NT2/D1 (cell line): Measurements from ENCODE around the gene JCAD.

Experiments used
- DNase-seq: peaks from one replicate; pipeline ENCODE4 v3.0.0-alpha.2; 2011; ENCODE audit warnings: low read depth, low spot score
- H3K27me3 ChIP-seq: 2 replicates; pipeline ENCODE4 v1.6.0; 2011; ENCODE audit warnings: mild to moderate bottlenecking; ENCODE audit not compliant: insufficient read length, insufficient read depth
- H3K36me3 ChIP-seq: 2 replicates; pipeline ENCODE4 v1.6.1; 2011; ENCODE audit warnings: mild to moderate bottlenecking, low read length, mixed read lengths; ENCODE audit not compliant: insufficient read depth, insufficient read length
- H3K4me1 ChIP-seq: 2 replicates; pipeline ENCODE4 v1.5.1; 2011; ENCODE audit not compliant: insufficient read depth, insufficient read length
- H3K4me3 ChIP-seq: 2 replicates; pipeline ENCODE4 v1.5.1; 2011; ENCODE audit warnings: low read depth; ENCODE audit not compliant: insufficient read length
- H3K9ac ChIP-seq: 2 replicates; pipeline ENCODE4 v1.6.0; 2011; ENCODE audit warnings: low read depth; ENCODE audit not compliant: insufficient read length
- H3K9me3 ChIP-seq: 2 replicates; pipeline ENCODE4 v1.5.1; 2011; ENCODE audit warnings: mild to moderate bottlenecking, low read length; ENCODE audit not compliant: insufficient read depth
- SUZ12 ChIP-seq: IDR thresholded peaks from 2 replicates; pipeline ENCODE4 v1.6.1; 2011; ENCODE audit not compliant: insufficient read length, insufficient read depth; ENCODE audit errors: extremely low read depth
- YY1 ChIP-seq: IDR thresholded peaks from 2 replicates; pipeline ENCODE4 v1.6.1; 2011; ENCODE audit not compliant: insufficient read length, insufficient read depth
- ZNF274 ChIP-seq: IDR thresholded peaks from 2 replicates; pipeline ENCODE4 v1.6.1; 2011; ENCODE audit warnings: mild to moderate bottlenecking, low read depth, low read length

JCAD gene

GRCh38 chr10:30058570-30059132 lies 735 bp downstream of the JCAD start:
- H3K4me1 ChIP-seq = peaks cover 4% of the 10 kb centered on the region

GRCh38 chr10:30057894-30058556 lies 1.4 kb downstream of the JCAD start:
- DNase-seq = no peak
- H3K4me3 ChIP-seq = peak overlapping the region; percentile 76
- H3K9me3 ChIP-seq = no peaks in the 10 kb centered on the region
- TF ChIP-seq SUZ12 (no peak), ZNF274 (no peak), YY1 (no peak)
- peaks cover 4% of the 10 kb centered on the region for H3K4me1 ChIP-seq
- H3K9ac ChIP-seq = peak overlapping the region; percentile 80
- no peaks in the 10 kb centered on the region for H3K36me3 ChIP-seq
- peaks cover 35% of the 10 kb centered on the region for H3K27me3 ChIP-seq

More at GRCh38 chr10:30058570-30059132, 735 bp downstream of the JCAD start:
- Histone ChIP-seq H3K27me3 (peaks cover 35% of the 10 kb centered on the region), H3K9ac (peak overlapping the region; percentile 80), H3K9me3 (no peaks in the 10 kb centered on the region), H3K36me3 (no peaks in the 10 kb centered on the region), H3K4me3 (peak overlapping the region; percentile 76)
- TF ChIP-seq SUZ12 = no peak
- no peak for TF ChIP-seq YY1
- no peak for TF ChIP-seq ZNF274
- DNase-seq = no peak

- H3K9me3 ChIP-seq = no peaks in the 10 kb centered on the region
- H3K9ac ChIP-seq = no peak overlapping the region
- TF ChIP-seq YY1 = no peak
- peaks cover 4% of the 10 kb centered on the region for H3K4me1 ChIP-seq
- no peak overlapping the region for H3K4me3 ChIP-seq
- H3K36me3 ChIP-seq = peaks cover 1% of the 10 kb centered on the region
- peaks cover 35% of the 10 kb centered on the region for H3K27me3 ChIP-seq
- DNase-seq = no peak
Observed at GRCh38 chr10:30057421-30057841, 2.0 kb downstream of the JCAD start.

- H3K9ac ChIP-seq = no peak overlapping the region
- H3K27me3 ChIP-seq = peaks cover 34% of the 10 kb centered on the region
- peak; percentile 27 for DNase-seq
- no peaks in the 10 kb centered on the region for H3K9me3 ChIP-seq
- TF ChIP-seq YY1 (no peak), SUZ12 (no peak), ZNF274 (no peak)
- H3K36me3 ChIP-seq = peaks cover 5% of the 10 kb centered on the region
- H3K4me3 ChIP-seq = no peak overlapping the region
- H3K4me1 ChIP-seq = peaks cover 4% of the 10 kb centered on the region
Observed at GRCh38 chr10:30056767-30057355, 2.5 kb downstream of the JCAD start.

- Histone ChIP-seq H3K4me3 (no peak overlapping the region), H3K27me3 (peaks cover 30% of the 10 kb centered on the region), H3K4me1 (peaks cover 4% of the 10 kb centered on the region), H3K36me3 (peaks cover 5% of the 10 kb centered on the region), H3K9me3 (no peaks in the 10 kb centered on the region), H3K9ac (peak overlapping the region; percentile 17)
- no peak for DNase-seq
- TF ChIP-seq YY1 (no peak), ZNF274 (no peak), SUZ12 (no peak)
Observed at GRCh38 chr10:30056281-30056680, 3.1 kb downstream of the JCAD start.

GRCh38 chr10:30055226-30055662 lies 4.1 kb downstream of the JCAD start:
- H3K9me3 ChIP-seq = no peaks in the 10 kb centered on the region
- peaks cover 5% of the 10 kb centered on the region for H3K36me3 ChIP-seq
- H3K27me3 ChIP-seq = peaks cover 22% of the 10 kb centered on the region
- DNase-seq = no peak
- no peak overlapping the region for H3K9ac ChIP-seq
- no peak overlapping the region for H3K4me3 ChIP-seq
- H3K4me1 ChIP-seq = peaks cover 4% of the 10 kb centered on the region
- TF ChIP-seq SUZ12 = no peak
- TF ChIP-seq YY1 = no peak

GRCh38 chr10:30052062-30052461 lies 7.3 kb downstream of the JCAD start:
- no peak for TF ChIP-seq ZNF274
- TF ChIP-seq YY1 = no peak
- TF ChIP-seq SUZ12 = no peak
- no peaks in the 10 kb centered on the region for H3K4me1 ChIP-seq
- no peak overlapping the region for H3K4me3 ChIP-seq
- DNase-seq = no peak
- H3K27me3 ChIP-seq = no peaks in the 10 kb centered on the region
- peaks cover 17% of the 10 kb centered on the region for H3K36me3 ChIP-seq
- H3K9ac ChIP-seq = no peak overlapping the region
- no peaks in the 10 kb centered on the region for H3K9me3 ChIP-seq
